ENCODE results near the gene CEMIP2.
"Not testable (repeated sequence)": the region's sequence is repeated elsewhere in the genome, so short reads cannot be mapped to it uniquely, and the experiment has no call there.

The CEMIP2 gene, protein sequence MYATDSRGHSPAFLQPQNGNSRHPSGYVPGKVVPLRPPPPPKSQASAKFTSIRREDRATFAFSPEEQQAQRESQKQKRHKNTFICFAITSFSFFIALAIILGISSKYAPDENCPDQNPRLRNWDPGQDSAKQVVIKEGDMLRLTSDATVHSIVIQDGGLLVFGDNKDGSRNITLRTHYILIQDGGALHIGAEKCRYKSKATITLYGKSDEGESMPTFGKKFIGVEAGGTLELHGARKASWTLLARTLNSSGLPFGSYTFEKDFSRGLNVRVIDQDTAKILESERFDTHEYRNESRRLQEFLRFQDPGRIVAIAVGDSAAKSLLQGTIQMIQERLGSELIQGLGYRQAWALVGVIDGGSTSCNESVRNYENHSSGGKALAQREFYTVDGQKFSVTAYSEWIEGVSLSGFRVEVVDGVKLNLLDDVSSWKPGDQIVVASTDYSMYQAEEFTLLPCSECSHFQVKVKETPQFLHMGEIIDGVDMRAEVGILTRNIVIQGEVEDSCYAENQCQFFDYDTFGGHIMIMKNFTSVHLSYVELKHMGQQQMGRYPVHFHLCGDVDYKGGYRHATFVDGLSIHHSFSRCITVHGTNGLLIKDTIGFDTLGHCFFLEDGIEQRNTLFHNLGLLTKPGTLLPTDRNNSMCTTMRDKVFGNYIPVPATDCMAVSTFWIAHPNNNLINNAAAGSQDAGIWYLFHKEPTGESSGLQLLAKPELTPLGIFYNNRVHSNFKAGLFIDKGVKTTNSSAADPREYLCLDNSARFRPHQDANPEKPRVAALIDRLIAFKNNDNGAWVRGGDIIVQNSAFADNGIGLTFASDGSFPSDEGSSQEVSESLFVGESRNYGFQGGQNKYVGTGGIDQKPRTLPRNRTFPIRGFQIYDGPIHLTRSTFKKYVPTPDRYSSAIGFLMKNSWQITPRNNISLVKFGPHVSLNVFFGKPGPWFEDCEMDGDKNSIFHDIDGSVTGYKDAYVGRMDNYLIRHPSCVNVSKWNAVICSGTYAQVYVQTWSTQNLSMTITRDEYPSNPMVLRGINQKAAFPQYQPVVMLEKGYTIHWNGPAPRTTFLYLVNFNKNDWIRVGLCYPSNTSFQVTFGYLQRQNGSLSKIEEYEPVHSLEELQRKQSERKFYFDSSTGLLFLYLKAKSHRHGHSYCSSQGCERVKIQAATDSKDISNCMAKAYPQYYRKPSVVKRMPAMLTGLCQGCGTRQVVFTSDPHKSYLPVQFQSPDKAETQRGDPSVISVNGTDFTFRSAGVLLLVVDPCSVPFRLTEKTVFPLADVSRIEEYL (N-terminal part only)

GRCh38 chr9:71768388-71769174 is at the start of gene CEMIP2:
CEMIP2 (minus strand) TSS chr9:71768513; CDS start chr9:71750373, 18,140 bp downstream.
- peak; percentile 31 for DNase-seq

DNA sequence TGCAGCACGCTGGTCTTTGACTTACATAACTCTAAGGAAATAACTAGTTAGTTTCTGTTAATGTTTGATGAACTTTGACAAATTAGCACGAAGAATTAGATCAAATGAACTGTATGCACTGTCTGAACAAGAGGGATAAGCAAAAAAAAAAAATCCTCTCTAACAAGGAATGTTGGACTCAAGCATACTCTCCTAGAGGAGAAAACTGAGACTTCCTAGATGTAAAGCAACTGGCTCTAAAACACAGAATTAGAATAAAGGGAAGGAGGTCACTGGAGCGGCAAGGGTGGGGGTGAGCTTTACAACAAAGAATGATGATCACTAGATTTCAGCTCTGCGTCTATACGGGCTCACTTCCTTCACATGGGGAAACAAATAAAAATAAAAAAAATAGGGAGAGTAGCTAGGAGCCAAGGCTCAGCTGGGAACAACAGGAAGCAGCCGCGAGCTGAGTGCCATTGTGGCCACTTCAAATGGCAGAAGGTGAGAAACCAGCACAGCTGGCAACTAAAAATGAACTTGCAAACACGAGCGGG is 48.7 kb upstream of the CEMIP2 start:
- no peak for DNase-seq

DNA sequence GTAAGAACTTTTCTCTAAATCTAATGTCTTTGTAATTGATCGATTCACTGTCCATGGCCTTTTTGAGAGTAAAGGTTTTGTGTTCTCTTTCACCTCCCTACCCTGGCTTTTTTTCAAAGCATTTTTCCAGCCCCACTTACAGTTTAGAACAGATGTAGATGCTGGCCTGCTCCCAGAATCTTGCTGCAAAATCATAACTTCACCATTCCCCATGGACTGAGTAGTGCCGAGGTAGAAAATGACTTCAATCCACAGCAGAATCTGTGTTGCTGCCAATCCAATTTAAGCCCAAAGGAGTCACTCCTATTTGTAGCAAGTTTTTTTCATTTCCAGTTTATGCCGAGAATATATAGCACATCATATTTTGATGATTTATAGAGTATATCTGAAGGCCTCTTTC is 46.5 kb upstream of the CEMIP2 start:
- peak; percentile 61 for DNase-seq

DNA sequence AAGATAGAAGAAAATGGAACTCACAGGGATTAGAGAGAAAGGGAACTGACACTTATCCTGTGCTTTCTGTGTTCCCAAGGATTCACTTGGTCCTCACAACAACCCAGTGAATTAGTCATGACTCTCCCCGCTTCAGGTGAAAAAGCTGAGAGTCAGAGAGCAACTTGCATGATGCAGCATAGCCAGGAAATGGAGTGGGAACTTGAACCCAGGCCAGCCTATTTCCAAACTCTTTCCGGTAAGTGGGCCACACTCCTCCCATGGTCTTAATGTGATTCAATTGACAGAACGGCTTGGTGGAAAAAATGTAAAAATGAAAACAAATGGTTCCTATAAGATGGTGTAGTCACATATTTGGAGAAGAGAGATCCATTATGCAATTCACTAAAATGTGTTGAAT is 45.9 kb upstream of the CEMIP2 start:
- peak; percentile 20 for DNase-seq

DNA sequence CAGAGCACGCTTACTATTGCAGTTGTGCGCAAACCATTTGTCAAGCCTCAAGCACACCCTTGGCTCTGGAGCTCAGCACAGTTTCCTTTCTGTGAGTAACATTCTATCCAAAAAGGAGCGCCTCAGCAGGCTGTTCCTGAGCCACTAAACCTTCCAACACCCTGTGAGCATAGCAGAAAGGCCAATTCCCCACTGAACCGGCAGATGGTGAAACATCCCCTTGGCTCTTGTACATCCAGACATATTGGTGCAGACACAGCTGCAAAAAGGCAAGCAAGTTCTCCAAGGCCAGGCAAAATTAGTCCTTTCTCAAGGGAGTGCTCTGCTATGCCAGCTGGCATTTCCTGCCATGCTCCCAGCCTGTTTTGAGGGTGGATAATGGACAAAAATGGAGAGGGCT is 44.1 kb upstream of the CEMIP2 start:
- DNase-seq = peak; percentile 94

- DNase-seq = no peak
Observed at GRCh38 chr9:71808068-71808467, 39.8 kb upstream of the CEMIP2 start.

GRCh38 chr9:71806901-71807307 is 38.6 kb upstream of the CEMIP2 start:
- peak; percentile 75 for DNase-seq

GRCh38 chr9:71805096-71805495 is 36.8 kb upstream of the CEMIP2 start:
- DNase-seq = not testable (repeated sequence)

GRCh38 chr9:71801826-71802225 is 33.5 kb upstream of the CEMIP2 start:
- DNase-seq = no peak

- DNase-seq = no peak
Observed at GRCh38 chr9:71797266-71797665, 29.0 kb upstream of the CEMIP2 start.

- DNase-seq = no peak
Observed at GRCh38 chr9:71796100-71796767, 27.9 kb upstream of the CEMIP2 start.

GRCh38 chr9:71795097-71795813 is 26.9 kb upstream of the CEMIP2 start:
- DNase-seq = no peak

- no peak for DNase-seq
Observed at GRCh38 chr9:71793386-71794105, 25.2 kb upstream of the CEMIP2 start.

DNA sequence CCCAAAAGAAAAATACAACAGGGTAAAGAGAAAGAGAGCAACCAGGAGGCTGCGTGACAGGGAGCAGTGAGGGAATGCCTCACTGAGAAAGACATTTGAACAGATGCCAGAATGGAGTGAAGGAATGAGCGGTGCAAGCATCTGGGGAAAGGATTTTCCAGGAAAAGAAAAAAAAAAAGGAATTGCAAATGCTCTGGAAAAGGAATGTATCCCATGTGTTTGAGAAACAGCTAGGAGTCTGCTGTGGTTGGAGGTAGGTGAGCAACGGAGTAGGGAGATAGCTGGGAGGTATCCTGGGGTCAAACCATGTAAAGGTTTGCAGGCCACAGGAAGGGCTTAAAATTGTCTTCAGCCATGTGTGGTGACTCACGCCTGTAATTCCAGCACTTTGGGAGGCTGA is 23.6 kb upstream of the CEMIP2 start:
- no peak for DNase-seq

DNA sequence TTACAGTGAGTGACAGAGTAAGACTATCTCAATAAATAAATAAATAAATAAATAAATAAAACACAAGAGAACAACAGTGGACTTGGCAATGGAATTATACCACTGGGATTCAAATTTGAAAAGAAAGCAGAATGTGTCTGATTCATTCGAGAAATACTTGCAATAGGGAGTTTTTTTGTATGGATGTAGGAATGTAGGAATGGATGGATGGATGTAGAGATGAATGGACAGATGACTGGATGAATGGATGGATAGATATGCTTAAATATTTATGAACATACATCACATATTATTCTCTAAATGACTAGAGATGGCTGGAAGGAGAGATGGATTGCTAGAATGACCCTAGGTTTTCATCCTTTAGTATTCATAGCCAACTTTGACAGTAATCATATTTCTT is 22.0 kb upstream of the CEMIP2 start:
- no peak for DNase-seq

- no peak for DNase-seq
Observed at GRCh38 chr9:71783120-71783523, 14.8 kb upstream of the CEMIP2 start.

DNA sequence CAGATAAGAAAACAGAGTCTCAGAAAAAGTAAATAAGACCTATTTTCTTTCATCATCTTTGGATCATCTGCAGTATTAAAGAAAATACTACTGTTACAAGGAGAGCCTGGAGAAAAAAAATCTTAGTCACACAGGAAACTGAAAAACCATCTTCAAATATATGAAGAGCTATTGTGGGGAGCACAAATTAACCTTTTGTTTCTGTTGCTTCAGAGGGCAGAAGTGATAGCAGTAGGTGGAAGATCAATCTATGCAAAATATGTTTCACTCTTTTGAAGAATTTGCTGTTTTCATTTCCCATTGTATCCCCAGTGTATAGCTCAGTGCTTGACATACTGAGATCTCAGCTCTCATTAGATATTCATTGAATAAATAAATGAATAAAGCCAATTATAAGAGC is 13.1 kb upstream of the CEMIP2 start:
- DNase-seq = no peak

DNA sequence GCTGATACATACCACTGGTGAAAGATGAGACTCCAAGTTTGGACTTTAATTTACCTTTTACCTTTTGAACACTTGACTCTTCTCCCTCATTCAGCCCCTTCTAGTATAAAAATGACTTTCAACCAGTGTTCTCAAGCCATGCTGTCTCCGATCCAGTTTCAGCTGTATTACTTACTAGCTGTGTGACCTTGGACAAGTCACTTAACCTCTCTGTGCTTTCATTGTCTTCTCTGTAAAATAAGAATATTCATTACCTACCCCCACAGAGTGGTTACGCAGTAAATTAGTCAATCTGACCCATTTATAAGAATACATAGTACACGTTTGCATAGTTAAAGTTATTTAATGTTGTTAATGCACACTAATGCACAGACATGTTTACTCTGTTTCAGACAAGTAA is 12.6 kb upstream of the CEMIP2 start:
- DNase-seq = no peak

DNA sequence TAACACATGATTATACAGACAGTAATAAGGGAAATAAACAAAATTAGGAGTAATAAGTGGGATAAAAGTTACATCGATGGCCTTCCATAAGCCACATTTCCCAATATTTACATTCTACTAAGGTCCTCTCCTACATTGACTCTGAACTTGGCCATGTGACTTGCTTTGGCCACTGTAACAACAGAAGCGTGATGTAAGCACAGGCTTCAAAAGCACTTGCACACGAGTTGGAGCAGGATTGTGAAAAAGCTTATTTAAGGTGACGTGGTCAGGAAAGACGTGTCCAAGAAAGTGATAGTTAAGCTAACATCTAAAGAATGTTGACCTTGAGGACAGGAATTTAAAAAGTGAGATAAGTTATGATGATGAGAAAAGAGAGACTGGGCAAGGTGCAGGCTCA is 9.8 kb upstream of the CEMIP2 start:
- no peak for DNase-seq

DNA sequence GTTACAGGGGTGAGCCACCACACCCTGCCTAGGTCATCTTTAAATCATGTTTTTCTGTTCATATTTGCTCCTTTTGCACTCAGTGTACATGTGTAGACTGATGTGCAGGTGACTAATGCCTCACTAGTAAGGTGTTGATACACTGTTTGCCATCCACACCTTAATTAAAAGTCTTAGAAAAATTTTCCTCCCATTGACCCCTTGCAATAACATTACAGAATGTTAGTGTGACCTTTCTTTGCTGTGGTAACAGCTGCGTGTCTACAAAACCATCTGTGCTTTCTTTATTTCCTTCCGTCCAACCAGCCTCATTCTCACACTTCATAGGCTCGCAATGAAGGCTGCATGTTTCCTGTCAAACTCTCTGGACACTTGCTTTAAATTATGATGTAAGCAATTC is 6.6 kb upstream of the CEMIP2 start:
- no peak for DNase-seq

Measured in NCI-H1694 treated with DMSO at 0.1 percent for 48 hours (cell line).